ENCODE measurements around the gene STRIP2. TPM values are rescaled to one million over a fixed set of nuclear protein-coding genes. Genes with fewer than 3 reads are reported as not detected.

Gene STRIP2
- total and polyA plus RNA-seq, 9 of the 15 experiments (the other 6 are each of a cell fraction or from before 2014, with no cell fraction given), result 10.1 to 81.8 (median 42.3) TPM

DNA sequence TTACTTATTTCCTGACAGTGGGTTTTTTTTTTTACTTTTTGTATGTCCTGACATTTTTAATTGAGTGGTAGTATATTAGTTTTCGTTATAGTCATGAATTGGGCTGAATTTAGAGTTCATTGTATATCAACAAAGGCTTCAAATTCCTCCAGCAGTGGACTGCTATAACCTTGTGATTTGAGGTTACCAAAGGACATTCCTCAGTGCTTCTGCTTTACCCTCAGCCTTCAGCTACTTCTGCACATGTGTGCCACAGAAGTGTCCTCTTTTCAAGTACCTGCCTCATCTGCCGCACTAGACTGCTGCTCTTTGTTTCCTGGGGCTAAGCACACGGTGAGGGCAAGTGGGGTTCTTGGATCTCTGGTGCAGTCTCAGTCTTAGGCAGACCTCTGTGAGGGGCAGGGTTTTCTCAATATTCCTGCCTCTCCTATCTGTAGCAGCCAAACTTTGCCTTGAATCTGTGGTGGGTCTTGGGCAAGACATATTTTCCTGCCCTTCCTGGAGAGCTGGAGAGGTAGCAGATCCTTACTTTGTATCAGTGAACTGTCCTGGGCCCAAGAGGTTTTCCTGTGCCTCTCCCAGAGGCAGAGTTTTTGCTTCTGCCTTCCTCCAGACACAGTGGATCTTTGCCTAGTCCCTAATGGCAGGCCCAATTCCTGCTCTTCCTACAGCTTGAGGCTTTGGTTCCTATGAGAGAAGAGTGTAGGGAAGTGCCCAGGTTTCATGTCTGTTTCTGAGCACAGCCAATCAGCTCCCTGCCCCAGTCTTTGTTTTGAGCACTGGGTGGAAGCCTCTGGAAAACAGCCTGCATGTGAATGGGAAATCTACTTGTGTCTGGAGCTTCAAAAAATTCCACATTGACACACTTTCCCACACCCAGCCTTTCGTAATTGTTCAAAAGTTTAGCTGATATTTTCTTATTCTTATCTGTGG is 39.0 kb upstream of the STRIP2 start (continued):
- TF ChIP-seq CTBP1 (IDR thresholded peaks at IDR 0.05; ENCODE audit: borderline replicate concordance), result no peak
- TF ChIP-seq ATF3 (IDR thresholded peaks at IDR 0.05), result no peak
- no peak for TF ChIP-seq ATF3 (CRISPR knock-in tag; conservative IDR thresholded peaks at IDR 0.05)
- TF ChIP-seq HDGF (IDR thresholded peaks at IDR 0.05), result 0 out of 2 replicates have a peak, but pooled peaks have one; percentile 40
- peak; percentile 20 for TF ChIP-seq NFYB (IDR thresholded peaks at IDR 0.05; ENCODE audit: extremely low read depth, insufficient read length)
- 0 out of 2 replicates have a peak, but pooled peaks have one; percentile 3 for TF ChIP-seq ZNF121 (CRISPR knock-in tag; conservative IDR thresholded peaks at IDR 0.05)

GRCh38 chr7:129401228-129401966 is 32.8 kb upstream of the STRIP2 start:
- H3K4me1 ChIP-seq (replicated peaks in 1 of 2; ENCODE audit: control insufficient read depth in 2 of 2, insufficient read depth in 2 of 2, low read length in 2 of 2), result peaks cover 6 to 21% of the 10 kb centered on the region in 2 experiments; a peak in 4 of 5 replicates
- ChIA-PET CTCF (ENCODE audit: low intra/inter-chr PET ratio) (interaction anchor here (0.9 to 2.7 kb wide), 2 partner anchors 71 to 233 kb away, joined by 3 to 20 read pairs; no protein-coding TSS in a partner anchor), POLR2A (interaction anchor here (0.5 to 2.1 kb wide), 15 partner anchors 10 to 186 kb away, joined by 3 to 12 read pairs (median 4); partner anchors contain the start of gene STRIP2)
- DNase-seq (ENCODE audit: extremely low read depth in 1 of 4, low spot score in 3 of 4), result peak; percentile 78 to 93 (median 86)
- H3K4me3 ChIP-seq, result no peak overlapping the region
- peak; percentile 99 for ATAC-seq
- H3K79me2 ChIP-seq (ENCODE audit: control insufficient read depth, insufficient read depth, low read length), result no peaks in the 10 kb centered on the region
- H3K9me1 ChIP-seq (ENCODE audit: control insufficient read depth, insufficient read depth, low read length), result peaks cover 3% of the 10 kb centered on the region
- no peaks in the 10 kb centered on the region for H3K9me3 ChIP-seq (replicated peaks; ENCODE audit: control insufficient read depth, insufficient read depth, low read depth, low read length)
- in situ Hi-C loops (cut with MboI) (no loop called here), intact Hi-C loops (cut with micrococcal nuclease) (loop anchor here (1.0 kb wide), 1 partner anchor 34 kb away; no protein-coding TSS in a partner anchor)
- H3K9ac ChIP-seq (ENCODE audit: insufficient read depth in 1 of 2, low read depth in 2 of 2, low read length in 2 of 2), result peak overlapping the region; percentile 4 to 54; a peak in 2 of 4 replicates
- WGBS (ENCODE audit: insufficient coverage, low coverage, missing lambda C conversion rate), result 9% methylated on average over 1 of the region's 1 CpG
- peak overlapping the region; percentile 71 for H2AFZ ChIP-seq (ENCODE audit: low read depth, low read length)
- no peaks in the 10 kb centered on the region; the same call in 2 of the 3 replicates for H3K36me3 ChIP-seq (ENCODE audit: control insufficient read depth, insufficient read depth, low read length)
- no TSS peak for BruUV-seq (replicated peaks)
- no peaks in the 10 kb centered on the region for H4K20me1 ChIP-seq (replicated peaks; ENCODE audit: control insufficient read depth, insufficient read depth, low read length)
- FAIRE-seq, result peak; percentile 95
- no peaks in the 10 kb centered on the region for H3K27me3 ChIP-seq (ENCODE audit: control insufficient read depth in 2 of 2, insufficient read depth in 2 of 2, low read length in 2 of 2)
- peak overlapping the region; percentile 65 for H3K27ac ChIP-seq (ENCODE audit: extremely low read depth, low read depth, low read length)
- peak overlapping the region; percentile 46 for H3K4me2 ChIP-seq (ENCODE audit: insufficient read depth, low read length)
- TF ChIP-seq XRCC5 (IDR thresholded peaks at IDR 0.05; ENCODE audit: low read depth, low read length), result no peak
- TF ChIP-seq SMAD2 (IDR thresholded peaks at IDR 0.05; ENCODE audit: low read depth, low read length), result no peak
- no peak for TF ChIP-seq NFYB (IDR thresholded peaks at IDR 0.05; ENCODE audit: extremely low read depth, insufficient read length)
- no peak for TF ChIP-seq SNRNP70 (optimal IDR thresholded peaks at IDR 0.05; ENCODE audit: low read depth, low read length)
- no peak for TF ChIP-seq SMARCA5 (IDR thresholded peaks at IDR 0.05)
- TF ChIP-seq ZNF717 (CRISPR knock-in tag; IDR thresholded peaks at IDR 0.05), result no peak
- no peak for TF ChIP-seq CBX1 (IDR thresholded peaks at IDR 0.05; ENCODE audit: low read depth)
- peak; percentile 85 for TF ChIP-seq LEF1 (IDR thresholded peaks at IDR 0.05)
- no peak for TF ChIP-seq CBFB (CRISPR knock-in tag; IDR thresholded peaks at IDR 0.05)
- TF ChIP-seq HINFP (tag; conservative IDR thresholded peaks at IDR 0.05; ENCODE audit: low read depth), result no peak
- TF ChIP-seq THRAP3 (IDR thresholded peaks at IDR 0.05; ENCODE audit: borderline replicate concordance), result no peak
- no peak for TF ChIP-seq NELFE (IDR thresholded peaks at IDR 0.05; ENCODE audit: insufficient read depth, insufficient read length)
- no peak for TF ChIP-seq KLF6 (CRISPR knock-in tag; IDR thresholded peaks at IDR 0.05; ENCODE audit: borderline replicate concordance)

All from K562 (cell line).